Renal pelvis (tissue), 12 donors: Measurements from ENCODE around the gene DEFB112. TPM values are rescaled to one million over a fixed set of nuclear protein-coding genes. Genes with fewer than 3 reads are reported as not detected.

ENCODE experiments used
- DNase-seq: peaks from one replicate; pipeline ENCODE4 v3.0.0-alpha.2; 2013
- long read RNA-seq, 16 experiments: transcript quantifications; one replicate each; lab custom pipeline, GENCODE V29; 2026
- polyA plus RNA-seq, 3 donors: library from polyadenylated mRNA; unstranded; fragments of 120-200 nt; gene quantifications; one replicate each; pipeline ENCODE4 v1.2.1, GENCODE V29; 2013; ENCODE audit not compliant: insufficient read length in 3 of 3

The DEFB112 gene
- polyA plus RNA-seq: not detected
- long read RNA-seq, donor 1: 0 reads
- long read RNA-seq, donor 2: 0 reads
- long read RNA-seq, donor 3: 0 reads
- long read RNA-seq, donor 4: 0 reads
- long read RNA-seq, donor 5: 0 reads
- long read RNA-seq, donor 6: 0 reads
- long read RNA-seq, donor 7: 0 reads
- long read RNA-seq, donor 8: 0 reads
- long read RNA-seq, donor 9: 0 reads
- long read RNA-seq, donor 10: 0 reads
- long read RNA-seq, donor 11: 0 reads
- long read RNA-seq, donor 12: 0 reads
- long read RNA-seq, donor 13: 0 reads
- long read RNA-seq, donor 14: 0 reads
- long read RNA-seq, donor 15: 0 reads
- long read RNA-seq, donor 16: 0 reads

- no peak for DNase-seq
Observed at GRCh38 chr6:50049829-50050228, at the start of gene DEFB112. Gene DEFB112, minus strand, starts transcription at chr6:50049929. Its CDS starts 60 bp downstream, at chr6:50049869.

GRCh38 chr6:50098641-50098993 lies 48.9 kb upstream of the DEFB112 start:
- DNase-seq: no peak

- no peak for DNase-seq
Observed at GRCh38 chr6:50097966-50098640, 48.4 kb upstream of the DEFB112 start.

- no peak for DNase-seq
Observed at GRCh38 chr6:50096296-50096695, 46.6 kb upstream of the DEFB112 start.

- no peak for DNase-seq
Observed at GRCh38 chr6:50093938-50094272, 44.2 kb upstream of the DEFB112 start.

- no peak for DNase-seq
Observed at GRCh38 chr6:50093116-50093937, 43.6 kb upstream of the DEFB112 start.

- no peak for DNase-seq
Observed at GRCh38 chr6:50091641-50092040, 41.9 kb upstream of the DEFB112 start.

GRCh38 chr6:50089911-50090310 lies 40.2 kb upstream of the DEFB112 start:
- no peak for DNase-seq

GRCh38 chr6:50087231-50087954 lies 37.7 kb upstream of the DEFB112 start:
- no peak for DNase-seq

GRCh38 chr6:50077385-50077784 lies 27.7 kb upstream of the DEFB112 start:
- DNase-seq: no peak

- DNase-seq: no peak
Observed at GRCh38 chr6:50076431-50076830, 26.7 kb upstream of the DEFB112 start.

GRCh38 chr6:50071921-50072320 lies 22.2 kb upstream of the DEFB112 start:
- DNase-seq: no peak

- no peak for DNase-seq
Observed at GRCh38 chr6:50070101-50070500, 20.4 kb upstream of the DEFB112 start.

- no peak for DNase-seq
Observed at GRCh38 chr6:50062051-50062450, 12.3 kb upstream of the DEFB112 start.

GRCh38 chr6:50056242-50056641 lies 6.5 kb upstream of the DEFB112 start:
- DNase-seq: no peak

GRCh38 chr6:50047026-50047425 lies 2.7 kb downstream of the DEFB112 start:
- no peak for DNase-seq

- DNase-seq: no peak
Observed at GRCh38 chr6:50030777-50031562, 18.8 kb downstream of the DEFB112 start.

- no peak for DNase-seq
Observed at GRCh38 chr6:50030350-50030749, 19.4 kb downstream of the DEFB112 start.

- no peak for DNase-seq
Observed at GRCh38 chr6:50025258-50025657, 24.5 kb downstream of the DEFB112 start.

- no peak for DNase-seq
Observed at GRCh38 chr6:50021894-50022293, 27.8 kb downstream of the DEFB112 start, which contains the start of gene DEFB110. Gene DEFB110, minus strand, starts transcription at chr6:50021994. Its CDS starts 59 bp downstream, at chr6:50021935.

GRCh38 chr6:50007819-50008218 lies 41.9 kb downstream of the DEFB112 start:
- no peak for DNase-seq
